ENCODE measurements around the gene RCOR1.
"Not testable (repeated sequence)": the region's sequence is repeated elsewhere in the genome, so short reads cannot be mapped to it uniquely, and the experiment has no call there.

RCOR1 gene

DNA sequence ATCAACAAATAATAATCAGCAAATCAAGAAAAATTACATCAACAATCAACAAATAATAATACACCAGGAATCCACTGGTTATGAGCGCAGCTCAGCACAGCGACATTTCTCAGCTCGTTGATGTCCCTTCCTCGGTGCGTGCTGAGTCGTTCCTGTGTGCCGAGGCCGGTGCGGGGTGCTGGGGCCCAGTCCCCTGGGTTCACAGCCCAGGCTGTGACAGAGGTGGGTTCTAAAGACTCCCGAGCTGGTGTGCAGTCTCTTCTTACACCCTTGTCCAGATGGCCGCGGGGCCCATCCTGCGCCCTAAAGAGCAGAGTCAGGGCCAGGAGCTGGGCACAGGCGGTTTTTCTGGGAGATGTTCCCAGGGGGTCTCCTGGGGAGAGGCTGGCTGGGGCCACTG, 157.9 kb downstream of the RCOR1 start:
- DNase-seq (ENCODE audit: low read depth in 2 of 2): no peak

DNA sequence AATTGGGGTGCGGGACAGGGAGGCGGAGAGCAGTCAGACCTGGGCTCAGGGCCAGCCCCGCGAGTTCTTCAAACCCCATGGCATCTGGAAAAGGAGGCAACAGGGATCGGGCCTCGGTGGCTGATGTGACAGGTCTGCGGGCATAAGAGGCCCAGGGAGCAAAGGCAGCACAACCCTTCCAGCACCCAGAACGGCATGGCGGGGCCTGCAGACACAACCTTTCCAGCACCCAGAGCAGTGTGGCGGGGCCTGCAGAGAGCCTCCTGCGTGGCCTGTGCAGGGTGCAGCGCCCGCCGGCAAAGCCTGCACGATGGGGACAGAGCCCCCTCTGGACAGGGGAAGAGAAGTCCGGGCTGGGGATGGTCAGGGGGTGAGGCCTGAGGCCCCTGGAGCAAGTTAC, 158.6 kb downstream of the RCOR1 start:
- DNase-seq (ENCODE audit: low read depth in 2 of 2): no peak

DNA sequence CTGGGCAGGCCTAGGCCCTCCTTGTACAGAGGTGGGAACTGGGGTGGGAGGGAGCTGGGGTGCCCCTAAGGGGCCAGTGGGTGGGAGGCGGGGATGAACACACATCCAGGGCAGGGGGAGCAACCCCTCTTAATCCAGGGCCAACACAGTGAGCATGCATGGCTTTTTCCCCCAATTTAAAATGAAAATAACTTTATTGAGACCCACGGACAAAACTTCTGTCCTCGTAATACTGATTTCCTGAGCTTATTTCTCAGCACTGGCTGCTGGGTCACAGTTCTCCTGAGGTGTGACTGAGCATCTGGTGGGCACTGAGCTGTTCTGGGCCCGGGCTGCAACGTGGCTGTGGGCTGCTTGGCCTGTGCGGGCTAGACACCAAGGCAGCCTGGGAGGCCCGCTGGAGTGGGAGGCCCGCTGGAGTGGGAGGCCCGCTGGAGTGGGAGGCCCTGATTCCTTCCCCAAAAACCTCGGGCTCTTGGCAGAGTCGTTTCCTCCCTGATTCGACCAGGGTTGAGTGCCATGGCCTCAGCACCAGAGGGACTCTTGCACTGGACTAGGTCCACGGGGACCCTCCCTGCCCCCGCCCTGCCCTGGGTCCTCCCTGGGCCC, 159.9 kb downstream of the RCOR1 start:
- no peak for DNase-seq (ENCODE audit: low read depth in 2 of 2)

DNA sequence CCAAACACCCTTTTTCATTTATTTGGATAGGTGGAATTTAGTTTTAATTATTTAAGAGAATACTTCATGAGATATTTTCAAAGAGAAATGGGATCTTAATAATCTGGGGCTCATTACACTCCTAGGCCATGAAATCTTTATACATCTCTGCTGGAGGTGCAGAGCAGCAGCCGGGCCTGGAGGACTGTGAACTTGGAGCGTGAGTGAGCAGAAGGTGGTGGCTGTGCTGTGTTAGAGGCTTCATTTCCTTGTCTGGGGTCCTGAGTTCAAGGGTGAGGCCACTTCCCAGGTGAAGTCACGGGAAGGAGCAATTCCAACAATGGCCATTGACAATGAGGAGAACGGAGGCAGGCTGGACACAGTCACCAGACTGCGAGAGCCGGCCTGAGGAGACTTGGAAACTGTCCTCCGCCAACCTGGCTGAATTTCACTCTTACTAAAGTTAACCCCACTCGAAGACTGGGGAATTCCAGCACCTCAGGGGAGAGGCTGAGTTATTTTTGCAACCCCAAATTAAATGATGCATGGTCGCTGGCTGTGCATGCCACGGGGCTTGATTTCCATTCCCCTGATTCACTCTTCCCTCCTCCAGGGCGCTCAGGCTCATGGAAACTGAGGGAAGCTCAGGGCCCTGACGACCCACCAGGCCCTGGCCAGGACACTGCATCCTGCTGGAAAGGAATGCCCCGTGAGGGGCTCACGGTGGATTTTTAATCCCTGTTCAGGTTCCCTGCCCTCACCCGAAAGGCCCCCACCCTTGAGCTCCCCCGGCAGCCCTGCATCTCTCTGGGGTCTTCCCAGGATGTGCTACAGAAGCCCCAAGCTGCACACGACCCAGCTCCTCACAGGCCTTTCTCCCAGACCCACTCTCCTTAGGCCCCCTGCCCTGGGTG, 162.2 kb downstream of the RCOR1 start:
- DNase-seq (ENCODE audit: low read depth in 2 of 2): no peak

DNA sequence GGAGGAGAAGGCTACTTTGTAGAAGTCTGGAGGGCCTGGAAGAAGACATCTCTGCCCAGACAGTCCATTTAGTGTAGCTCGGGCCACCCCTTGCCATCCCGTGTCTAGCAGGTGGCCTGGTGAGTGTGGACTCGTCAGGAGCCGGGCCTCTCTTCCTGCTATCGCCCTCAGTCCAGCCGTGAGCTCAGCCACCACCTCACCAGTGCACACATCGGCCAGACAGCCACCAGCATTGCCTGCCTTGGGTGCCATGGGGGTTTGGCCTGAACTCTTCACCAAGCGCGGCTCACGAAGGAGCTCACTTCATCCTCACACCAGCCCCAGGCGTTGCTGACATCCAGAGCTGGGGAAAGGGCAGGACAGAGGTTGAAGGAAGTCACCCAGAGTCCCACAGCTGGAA, 165.2 kb downstream of the RCOR1 start:
- DNase-seq (ENCODE audit: low read depth in 2 of 2): no peak

DNA sequence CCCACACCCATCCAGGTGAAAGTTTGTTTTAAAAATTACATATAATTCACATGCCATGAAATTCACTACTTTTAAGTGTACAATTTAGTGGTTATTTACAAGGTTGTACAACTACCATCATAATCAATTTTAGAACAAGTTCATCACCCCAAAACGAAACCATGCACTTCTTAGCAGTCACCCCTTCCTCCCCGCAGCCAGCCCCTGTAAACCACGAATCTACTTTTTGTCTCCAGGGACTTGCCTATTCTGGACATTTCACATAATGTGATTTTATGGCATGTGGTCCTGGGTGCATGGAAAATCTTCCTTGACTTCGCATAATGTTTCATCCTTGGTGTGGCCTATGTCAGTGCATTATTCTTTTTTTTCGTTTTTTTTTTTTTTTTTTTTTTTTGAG, 165.6 kb downstream of the RCOR1 start:
- DNase-seq (ENCODE audit: low read depth in 2 of 2): no peak

DNA sequence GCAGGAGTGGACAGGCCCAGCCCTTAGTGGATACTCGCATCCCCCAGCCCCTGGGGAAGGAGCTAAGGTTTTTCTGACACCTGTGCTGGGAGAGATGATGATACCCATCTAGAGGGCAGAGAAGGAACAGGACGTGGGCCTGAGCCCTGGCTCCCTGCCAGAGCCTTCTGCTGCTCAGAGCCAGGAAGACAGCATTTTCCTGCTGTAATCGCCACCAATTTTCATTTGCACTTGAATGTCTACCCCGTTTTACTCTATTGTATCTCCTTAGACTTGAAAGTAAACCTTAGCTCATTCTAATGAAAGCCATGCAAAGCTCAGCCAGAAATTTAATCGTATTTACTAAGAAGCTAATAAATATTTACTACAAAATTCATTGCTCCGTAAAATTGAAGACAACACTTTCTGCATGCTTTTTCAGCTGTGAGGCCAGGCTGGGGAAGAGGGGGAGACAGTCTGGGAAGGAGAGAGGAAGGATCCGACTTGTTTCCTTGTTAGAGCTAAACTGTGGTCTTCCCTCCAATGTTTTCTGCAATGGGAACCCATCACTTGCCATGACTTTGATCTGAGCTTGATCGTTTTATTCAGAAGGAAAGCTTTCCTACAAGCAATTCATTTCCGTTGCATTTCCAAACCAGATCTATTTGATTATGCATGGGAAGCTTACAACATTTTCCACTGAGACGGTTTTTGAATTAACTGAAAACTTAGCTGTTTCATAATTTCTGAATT, 167.2 kb downstream of the RCOR1 start:
- DNase-seq (ENCODE audit: low read depth in 2 of 2): no peak

DNA sequence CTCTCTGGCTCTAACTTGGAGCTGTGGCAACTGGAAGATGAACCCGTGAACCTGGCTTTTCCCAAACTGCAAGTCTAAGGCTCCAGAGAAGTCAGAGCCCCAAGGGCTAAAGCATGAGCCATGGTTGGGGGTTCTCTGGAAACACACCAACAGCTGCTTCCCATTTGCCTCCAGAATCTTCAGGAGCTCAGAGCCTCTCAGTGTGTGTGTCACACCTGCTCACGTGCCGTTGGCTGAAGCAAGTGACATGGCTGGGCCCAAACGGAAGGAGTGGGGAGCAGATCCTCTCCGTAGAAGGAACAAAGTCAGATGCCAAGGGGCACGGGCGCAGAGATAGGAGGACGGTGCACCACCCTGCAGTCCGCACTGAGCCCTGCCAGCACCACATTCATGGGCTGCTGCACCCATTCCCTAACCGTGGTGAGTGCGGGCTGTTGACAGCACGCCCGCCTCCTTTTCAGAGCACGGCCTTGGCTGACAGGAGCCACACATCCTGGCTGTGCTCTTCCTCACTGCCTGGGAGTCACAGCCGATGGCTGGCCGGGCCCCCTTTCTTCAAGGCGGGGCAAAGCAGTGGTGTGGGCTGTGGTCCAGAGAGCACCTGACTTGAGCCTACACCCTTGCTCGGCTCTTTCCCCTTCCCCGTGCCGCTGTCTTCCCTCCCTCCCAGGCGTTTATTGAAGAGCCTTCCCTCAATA, 168.2 kb downstream of the RCOR1 start:
- DNase-seq (ENCODE audit: low read depth in 2 of 2): no peak

DNA sequence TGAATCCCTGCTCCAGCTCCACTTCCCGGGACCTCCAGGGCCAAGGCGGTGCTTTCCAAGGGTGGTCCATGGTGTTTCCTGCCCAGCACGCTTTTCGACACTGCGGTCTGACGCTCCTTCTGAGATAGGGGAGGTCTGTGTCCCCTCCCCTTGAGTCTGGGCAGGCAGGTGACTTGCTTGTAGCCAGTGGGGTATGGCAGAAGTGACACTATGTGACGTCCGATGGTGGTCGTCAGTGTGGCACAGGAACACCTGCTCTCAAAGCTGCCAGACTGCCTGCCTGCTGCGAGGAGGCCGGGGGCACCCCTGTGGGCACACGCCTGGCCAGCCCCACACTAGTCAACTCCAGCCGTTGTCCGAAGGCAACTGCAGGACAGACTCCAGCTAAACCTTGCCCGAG, 168.8 kb downstream of the RCOR1 start:
- DNase-seq (ENCODE audit: low read depth in 2 of 2): no peak

DNA sequence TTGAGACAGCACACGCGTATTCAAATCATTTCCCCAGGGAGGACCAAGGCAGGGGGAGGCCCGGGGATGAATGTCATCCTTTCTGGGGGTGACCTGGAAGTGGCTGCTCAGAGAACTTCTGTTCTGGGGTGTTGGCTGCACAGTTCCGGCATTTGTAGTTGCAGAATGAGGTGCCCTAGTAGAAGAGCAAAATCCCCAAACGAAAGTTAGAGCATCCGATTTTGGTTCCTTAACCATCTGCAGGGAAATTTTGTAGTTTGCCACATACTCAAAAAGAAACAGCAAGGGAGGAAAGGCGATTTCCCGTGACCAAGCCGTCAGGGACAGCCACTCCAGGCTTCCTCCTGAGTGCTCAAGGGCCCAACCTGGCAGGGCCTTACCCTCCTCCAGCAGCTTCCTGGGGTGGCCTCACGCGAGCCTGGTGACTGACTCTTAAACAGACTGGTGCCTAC, 171.8 kb downstream of the RCOR1 start:
- no peak for DNase-seq (ENCODE audit: low read depth in 2 of 2)

DNA sequence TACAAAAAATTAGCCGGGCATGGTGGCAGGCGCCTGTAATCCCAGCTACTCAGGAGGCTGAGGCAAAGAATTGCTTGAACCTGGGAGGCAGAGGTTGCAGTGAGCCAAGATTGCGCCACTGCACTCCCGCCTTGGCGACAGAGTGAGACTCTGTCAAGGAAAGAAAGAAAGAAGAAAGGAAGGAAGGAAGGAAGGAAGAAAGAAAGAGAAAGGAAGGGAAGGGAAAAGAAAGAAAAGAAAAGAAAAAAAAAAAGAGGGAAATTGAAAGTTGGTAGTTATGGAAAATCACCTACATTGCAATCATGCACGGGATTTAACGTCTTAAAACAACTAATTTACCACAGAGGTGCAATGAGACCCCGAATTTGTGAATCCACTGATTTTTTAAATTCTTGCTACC, 173.3 kb downstream of the RCOR1 start:
- not testable (repeated sequence) for DNase-seq (ENCODE audit: low read depth in 2 of 2)

DNA sequence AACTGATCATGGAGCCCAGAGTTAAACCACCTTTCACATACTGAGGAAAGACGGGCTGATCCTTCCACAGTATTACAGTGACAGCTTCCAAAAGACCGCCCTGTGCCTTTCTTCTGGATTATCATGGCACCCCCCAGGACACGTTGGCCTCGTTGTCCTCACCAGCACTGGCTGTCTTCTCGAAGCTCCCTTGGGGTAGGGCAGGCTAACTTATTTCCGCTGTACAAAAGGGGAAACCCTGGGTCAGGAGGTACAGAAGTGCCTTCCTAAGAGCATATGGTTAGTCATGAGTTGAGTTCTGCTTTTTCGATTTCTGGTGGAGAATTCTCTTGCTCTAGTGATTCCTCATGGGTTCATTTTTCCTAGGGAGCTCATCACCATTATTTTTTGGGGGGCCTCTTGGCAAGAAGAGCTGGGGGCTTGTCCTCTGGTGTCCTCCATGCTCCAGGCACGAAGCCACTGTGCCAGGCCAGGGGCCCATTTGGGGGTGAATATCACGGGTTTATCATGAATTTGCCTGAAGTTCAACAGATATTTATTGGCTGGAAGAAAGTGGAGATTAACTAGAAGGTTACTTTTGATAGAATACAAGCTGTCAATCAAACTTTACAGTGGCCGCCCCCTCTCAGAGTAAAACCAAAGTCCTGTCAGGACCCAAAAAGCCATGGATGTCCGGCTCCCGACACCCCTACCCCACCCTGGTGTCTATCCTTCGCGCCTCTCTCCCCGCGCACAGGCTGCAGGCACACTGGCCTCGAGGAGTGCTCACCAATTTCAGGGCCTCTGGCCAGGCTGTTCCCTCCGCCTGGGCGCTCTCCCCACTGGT, 176.0 kb downstream of the RCOR1 start:
- no peak for DNase-seq (ENCODE audit: low read depth in 2 of 2)

DNA sequence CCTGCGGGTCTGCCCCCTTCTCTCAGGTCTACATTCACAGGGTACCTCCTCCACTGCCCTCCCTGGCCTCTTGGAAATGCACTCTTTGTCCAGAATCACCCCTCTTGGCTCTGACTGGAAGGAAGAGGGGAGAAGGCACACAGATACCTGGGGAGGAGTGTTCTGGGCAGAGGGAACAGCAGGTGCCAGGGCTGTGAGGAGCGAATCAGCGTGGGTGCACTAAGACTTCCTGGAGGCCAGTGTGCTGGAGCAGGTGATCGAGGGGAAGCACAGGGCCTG, 176.5 kb downstream of the RCOR1 start:
- DNase-seq (ENCODE audit: low read depth in 2 of 2): no peak

DNA sequence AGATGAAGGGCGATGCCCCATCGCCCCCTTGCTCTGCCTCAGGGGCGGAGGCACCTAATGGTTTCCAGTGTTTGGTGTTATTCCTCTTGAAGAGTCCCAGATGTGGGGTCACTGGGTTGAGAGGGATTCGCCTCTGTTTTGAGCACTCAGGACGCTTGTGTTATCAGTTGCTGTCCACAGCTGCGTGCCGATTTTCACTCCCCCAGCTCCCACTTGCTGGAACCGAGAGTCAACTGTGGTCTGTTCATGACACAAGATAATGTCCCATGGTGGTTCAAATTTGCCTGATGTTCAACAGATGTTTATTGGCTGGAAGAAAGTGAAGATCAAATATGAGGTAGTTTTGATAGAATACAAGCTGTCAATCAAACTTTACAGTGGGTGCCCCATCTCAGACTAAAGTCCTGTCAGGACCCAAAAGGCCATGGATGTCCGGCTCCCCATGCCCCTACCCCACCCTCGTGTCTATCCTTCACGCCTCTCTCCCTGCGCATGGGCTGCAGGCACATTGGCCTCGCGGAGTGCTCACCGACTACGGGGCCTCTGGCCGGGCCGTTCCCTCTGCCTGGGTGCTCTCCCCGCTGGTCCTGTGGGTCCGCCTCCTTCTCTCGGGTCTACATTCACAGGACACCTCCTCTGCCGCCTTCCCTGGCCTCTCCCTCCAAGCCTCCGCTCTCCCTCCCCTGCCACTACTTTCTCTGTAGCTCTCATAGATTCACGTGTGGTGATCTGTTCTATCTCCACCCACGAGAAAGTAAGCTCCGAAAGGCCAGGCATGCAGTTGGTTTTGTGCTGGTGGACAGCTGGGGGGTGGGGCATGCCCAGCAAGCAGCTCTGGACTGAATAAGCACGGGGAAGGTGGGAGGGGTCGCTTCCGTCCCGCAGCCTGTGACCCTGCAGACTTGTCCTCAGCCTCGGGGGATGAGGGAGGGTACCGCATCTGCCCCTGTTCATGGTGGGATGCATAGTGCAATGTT, 178.0 kb downstream of the RCOR1 start:
- DNase-seq (ENCODE audit: low read depth in 2 of 2): no peak

DNA sequence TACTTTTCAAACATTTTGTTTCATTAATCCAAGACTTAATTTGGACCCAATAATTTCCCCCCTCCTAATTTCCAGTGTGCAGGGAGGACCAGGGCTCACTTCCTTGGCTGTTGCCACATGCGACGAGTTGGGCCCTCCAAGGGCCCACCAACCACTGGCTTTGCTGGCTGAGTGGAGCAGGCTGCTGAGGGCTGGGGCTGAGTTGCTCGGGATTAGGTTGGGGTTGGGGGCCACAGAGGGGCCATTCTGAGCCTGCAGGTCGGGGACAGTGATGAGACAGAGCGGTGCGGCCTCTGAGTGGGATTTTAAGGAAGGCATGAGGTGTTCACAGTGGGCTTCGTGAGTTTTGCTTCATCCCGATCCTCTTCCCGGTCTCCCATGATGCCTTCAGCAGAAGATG, 178.7 kb downstream of the RCOR1 start:
- no peak for DNase-seq (ENCODE audit: low read depth in 2 of 2)

DNA sequence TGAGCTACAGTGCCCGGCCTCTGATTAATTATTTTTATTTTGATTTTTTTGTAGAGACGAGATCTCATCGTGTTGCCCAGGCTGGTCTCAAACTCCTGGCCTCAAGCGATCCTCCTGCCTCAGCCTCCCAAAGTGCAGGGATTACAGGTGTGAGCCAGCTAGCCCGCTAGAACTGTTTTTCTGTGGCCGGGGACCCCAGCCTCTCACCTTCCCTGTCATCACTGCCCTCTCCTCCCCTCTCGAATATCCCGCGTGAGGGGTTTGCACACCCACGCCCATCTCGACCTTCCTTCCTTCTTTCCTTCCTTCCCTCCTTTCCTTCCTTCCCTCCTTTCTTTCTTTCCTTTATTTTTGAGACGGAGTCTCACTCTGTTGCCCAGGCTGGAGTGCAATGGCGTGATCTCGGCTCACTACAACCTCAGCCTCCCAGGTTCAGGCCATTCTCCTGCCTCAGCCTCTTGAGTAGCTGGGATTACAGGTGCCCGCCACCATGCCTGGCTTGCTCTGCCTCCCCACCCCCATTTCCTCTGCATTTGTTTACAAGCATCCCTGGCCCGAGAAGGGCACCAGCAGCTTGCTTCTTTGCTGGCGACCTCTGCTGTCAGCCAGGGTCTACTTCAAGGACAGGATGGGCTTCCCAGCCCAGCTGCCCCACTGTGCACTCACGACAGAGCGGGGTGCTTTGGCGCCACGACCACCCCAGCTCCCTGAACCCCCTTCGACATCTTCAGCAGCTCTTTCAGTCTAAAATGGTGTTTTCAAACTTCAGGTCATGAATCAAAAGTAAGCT, 180.5 kb downstream of the RCOR1 start:
- no peak for DNase-seq (ENCODE audit: low read depth in 2 of 2)

DNA sequence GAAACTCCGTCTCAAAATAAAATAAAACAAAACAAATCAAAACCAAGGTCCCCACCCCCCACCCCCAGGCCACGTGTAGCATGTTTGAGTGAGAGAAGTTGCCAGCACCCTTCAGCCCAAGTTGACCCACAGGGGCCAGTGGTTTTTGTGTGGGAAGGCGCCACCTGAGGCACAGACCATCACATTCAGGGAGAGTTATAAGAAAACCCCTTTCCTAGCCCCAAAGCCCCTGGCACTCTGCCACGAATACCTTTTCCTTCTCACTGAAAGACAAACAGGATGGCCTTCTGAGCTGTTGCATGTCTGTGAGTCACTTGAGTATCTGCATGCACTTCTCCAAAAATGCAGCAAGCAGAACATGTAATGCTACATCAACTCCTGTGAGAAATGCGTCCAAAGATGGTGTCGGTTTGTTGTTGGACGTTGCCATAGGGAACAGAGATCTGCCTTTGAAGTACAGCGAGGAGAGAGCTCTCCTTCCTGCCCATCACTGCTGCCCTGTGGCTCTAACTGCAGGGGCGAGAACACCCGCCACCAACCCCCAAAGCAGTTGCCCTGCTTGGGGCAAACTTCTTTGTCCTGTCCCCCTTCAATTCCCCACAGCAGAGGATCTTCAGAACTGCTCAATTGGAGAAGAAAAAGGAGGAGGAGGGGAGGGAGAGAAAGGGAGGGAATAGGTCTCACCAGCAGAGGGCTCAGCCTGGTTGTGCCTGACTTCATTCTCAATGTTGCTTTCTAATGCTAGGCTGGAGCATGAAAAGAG, 182.1 kb downstream of the RCOR1 start:
- DNase-seq (ENCODE audit: low read depth in 2 of 2): peak; percentile 25 to 36

DNA sequence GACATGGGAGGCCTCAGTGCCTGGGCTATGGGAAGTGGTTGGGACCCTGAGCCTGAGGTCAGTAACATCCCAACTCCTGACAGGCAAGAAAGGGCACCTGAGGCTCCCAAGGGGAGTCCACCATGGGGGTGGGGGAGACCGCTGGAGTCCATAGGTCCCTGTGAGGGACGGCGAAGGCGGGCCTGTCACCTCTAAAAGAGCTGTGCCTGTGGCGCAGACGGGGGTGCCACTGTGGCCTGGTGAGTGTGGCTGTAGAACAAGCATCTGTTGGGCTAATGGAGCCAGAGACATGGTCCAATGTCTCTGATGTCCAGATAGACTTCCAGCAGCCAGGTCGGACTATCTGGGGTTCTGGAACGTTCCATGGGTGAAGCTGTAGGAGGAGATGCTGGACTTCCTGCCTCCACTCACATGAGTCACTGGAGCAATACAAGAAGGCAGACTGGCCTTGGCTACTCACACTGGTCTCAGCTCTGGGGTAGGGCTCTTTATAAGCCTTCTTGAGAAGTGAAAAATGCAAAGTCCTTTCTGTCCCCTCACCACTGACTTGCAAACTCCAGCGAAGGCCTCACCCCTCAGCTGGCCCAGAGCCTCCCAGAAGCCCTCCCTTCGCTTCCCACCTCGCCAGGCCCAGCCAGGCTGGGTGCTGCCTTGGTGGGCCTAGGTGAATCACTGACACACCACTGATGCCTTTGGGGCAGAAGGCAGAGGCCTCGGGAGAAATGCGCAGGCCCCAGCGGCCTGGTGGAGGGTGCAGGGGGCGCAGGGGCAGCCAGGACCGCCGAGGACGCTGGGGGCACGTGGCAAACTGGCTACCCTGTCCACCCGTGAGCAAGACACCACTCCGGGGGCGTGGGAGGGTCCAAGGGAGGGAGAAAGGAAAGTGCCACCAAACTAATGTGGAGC, 183.7 kb downstream of the RCOR1 start:
- no peak for DNase-seq (ENCODE audit: low read depth in 2 of 2)
